ENCODE measurements around the gene NAIF1. TPM values are rescaled to one million over a fixed set of nuclear protein-coding genes. Genes with fewer than 3 reads are reported as not detected.
"Not testable (repeated sequence)": the region's sequence is repeated elsewhere in the genome, so short reads cannot be mapped to it uniquely, and the experiment has no call there.

NAIF1 gene
- total RNA-seq, 1 experiment from 2014 or later: 14.6 TPM

DNA sequence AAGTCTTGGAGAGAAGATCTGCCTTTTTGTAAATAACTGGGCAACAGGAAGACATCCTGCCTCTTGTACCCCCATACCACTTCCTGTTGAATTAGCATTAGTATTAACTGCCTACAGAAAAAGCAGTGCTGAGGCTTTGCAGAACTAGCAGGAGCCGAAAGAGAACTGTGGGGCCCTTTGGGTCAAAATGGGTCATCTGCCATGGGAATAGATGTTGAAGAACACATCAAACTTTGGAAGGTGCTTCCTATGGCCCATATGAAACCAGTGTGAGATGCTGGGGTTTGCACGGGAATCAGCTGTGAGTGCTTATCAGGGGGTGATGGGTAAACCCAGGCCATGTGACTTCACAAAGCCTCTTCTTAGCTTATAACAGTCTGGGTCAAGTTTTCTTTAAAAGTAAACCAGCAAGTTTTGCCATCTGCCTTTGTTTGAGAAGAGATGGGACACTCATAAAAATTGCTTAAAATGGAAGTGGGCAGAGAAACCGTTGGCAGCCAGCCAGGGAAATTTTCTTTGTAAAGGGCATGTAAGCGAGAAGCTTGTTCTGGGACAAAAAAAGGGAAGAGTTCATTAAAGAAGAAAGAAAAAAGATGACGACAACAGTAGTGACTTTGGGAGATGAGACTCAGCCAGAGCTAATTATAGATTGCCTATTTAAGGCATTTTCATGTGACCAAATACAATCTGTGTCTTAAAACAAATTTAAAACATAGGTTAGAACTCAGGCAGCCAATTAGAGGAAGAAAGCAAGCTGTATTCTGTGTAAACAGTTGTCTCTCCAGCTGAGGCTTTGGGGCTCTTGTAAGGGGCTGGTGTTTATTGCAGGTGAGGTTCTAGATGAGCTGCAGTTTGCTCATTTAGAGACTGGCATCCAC, 5.3 kb upstream of the NAIF1 start:
- DNase-seq (ENCODE audit: low read depth, low spot score) (no peak), ATAC-seq (no peak)
- POLR2A ChIA-PET: interaction anchor here (0.5 kb wide), 1 partner anchor 11 kb away, joined by 13 read pairs; no protein-coding TSS in a partner anchor
- in situ Hi-C loops (cut with HindIII; ENCODE audit: low pct_unique_long_range_greater_than_20kb, low sequenced_read_pairs) (no loop called here), intact Hi-C loops (cut with micrococcal nuclease; ENCODE audit: unreplicated experiment) (no loop called here)
- Histone ChIP-seq H3K4me3 (ENCODE audit: low read depth in 2 of 2, low read length in 2 of 2) (no peak overlapping the region), H3K9me3 (ENCODE audit: control insufficient read depth, insufficient read depth, low read depth, low read length) (no peaks in the 10 kb centered on the region), H3K27me3 (ENCODE audit: control insufficient read depth, insufficient read depth, low read length) (no peaks in the 10 kb centered on the region), H3K27ac (ENCODE audit: low read length) (peak overlapping the region; percentile 59; the same call in 1 of the 2 replicates), H3K36me3 (ENCODE audit: control insufficient read depth, insufficient read depth, low read length) (no peaks in the 10 kb centered on the region), H3K4me1 (ENCODE audit: control insufficient read depth, insufficient read depth, low read length) (peaks cover 14% of the 10 kb centered on the region)
- CTCF ChIA-PET: no interaction called here
- BruUV-seq (replicated peaks): TSS peak; percentile 43
- TF ChIP-seq SIN3A (IDR thresholded peaks at IDR 0.05; ENCODE audit: borderline replicate concordance, insufficient read depth, low read depth, low read length) (no peak), TCF7L2 (IDR thresholded peaks at IDR 0.05; ENCODE audit: low read depth, low read length) (no peak), POLR2AphosphoS5 (IDR thresholded peaks at IDR 0.05; ENCODE audit: low read depth, low read length) (no peak)
- TF ChIP-seq, protein P1, sequence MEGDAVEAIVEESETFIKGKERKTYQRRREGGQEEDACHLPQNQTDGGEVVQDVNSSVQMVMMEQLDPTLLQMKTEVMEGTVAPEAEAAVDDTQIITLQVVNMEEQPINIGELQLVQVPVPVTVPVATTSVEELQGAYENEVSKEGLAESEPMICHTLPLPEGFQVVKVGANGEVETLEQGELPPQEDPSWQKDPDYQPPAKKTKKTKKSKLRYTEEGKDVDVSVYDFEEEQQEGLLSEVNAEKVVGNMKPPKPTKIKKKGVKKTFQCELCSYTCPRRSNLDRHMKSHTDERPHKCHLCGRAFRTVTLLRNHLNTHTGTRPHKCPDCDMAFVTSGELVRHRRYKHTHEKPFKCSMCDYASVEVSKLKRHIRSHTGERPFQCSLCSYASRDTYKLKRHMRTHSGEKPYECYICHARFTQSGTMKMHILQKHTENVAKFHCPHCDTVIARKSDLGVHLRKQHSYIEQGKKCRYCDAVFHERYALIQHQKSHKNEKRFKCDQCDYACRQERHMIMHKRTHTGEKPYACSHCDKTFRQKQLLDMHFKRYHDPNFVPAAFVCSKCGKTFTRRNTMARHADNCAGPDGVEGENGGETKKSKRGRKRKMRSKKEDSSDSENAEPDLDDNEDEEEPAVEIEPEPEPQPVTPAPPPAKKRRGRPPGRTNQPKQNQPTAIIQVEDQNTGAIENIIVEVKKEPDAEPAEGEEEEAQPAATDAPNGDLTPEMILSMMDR (IDR thresholded peaks at IDR 0.05): no peak
- TF ChIP-seq, protein P2, sequence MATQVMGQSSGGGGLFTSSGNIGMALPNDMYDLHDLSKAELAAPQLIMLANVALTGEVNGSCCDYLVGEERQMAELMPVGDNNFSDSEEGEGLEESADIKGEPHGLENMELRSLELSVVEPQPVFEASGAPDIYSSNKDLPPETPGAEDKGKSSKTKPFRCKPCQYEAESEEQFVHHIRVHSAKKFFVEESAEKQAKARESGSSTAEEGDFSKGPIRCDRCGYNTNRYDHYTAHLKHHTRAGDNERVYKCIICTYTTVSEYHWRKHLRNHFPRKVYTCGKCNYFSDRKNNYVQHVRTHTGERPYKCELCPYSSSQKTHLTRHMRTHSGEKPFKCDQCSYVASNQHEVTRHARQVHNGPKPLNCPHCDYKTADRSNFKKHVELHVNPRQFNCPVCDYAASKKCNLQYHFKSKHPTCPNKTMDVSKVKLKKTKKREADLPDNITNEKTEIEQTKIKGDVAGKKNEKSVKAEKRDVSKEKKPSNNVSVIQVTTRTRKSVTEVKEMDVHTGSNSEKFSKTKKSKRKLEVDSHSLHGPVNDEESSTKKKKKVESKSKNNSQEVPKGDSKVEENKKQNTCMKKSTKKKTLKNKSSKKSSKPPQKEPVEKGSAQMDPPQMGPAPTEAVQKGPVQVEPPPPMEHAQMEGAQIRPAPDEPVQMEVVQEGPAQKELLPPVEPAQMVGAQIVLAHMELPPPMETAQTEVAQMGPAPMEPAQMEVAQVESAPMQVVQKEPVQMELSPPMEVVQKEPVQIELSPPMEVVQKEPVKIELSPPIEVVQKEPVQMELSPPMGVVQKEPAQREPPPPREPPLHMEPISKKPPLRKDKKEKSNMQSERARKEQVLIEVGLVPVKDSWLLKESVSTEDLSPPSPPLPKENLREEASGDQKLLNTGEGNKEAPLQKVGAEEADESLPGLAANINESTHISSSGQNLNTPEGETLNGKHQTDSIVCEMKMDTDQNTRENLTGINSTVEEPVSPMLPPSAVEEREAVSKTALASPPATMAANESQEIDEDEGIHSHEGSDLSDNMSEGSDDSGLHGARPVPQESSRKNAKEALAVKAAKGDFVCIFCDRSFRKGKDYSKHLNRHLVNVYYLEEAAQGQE (IDR thresholded peaks at IDR 0.05; ENCODE audit: insufficient read depth in 1 of 2, low read depth in 2 of 2, low read length in 1 of 2): no peak

DNA sequence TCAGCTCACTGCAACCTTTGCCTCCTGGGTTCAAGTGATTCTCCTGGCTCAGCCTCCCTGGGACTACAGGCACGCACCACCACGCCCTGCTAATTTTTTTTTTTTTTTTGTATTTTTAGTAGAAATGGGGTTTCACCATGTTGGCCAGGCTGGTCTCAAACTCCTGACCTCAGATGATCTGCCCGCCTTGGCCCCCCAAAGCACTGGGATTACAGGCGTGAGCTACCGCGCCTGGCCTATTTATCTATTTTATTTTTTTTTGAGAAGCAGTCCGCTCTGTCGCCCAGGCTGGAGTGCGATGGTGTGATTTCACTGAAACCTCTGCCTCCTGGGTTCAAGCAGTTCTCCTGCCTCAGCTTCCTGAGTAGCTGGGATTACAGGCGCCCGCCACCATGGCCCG, 4.4 kb upstream of the NAIF1 start:
- CTCF ChIA-PET; H3K27ac ChIP-seq (ENCODE audit: low read length): not testable (repeated sequence)

DNA sequence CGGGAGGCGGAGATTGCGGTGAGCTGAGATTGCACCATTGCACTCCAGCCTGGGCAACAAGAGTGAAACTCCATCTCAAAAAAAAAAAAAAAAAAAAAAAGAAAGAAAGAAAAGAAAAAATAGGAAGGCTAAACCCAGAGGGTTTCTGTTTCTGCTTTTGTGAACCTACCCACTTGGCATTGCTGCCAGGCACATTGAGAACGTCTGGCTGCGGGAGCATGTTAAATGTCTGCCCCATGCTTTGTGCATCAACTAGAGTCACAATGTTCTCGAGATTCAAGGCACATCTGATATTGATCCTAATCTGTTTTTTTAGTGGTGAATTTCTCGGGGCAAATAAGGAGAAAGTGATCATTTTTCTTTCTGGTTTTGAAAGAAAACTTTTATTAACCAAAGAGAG, 3.8 kb upstream of the NAIF1 start:
- no peaks in the 10 kb centered on the region for H3K27me3 ChIP-seq (ENCODE audit: control insufficient read depth, insufficient read depth, low read length)
- no peak for TF ChIP-seq SIN3A (IDR thresholded peaks at IDR 0.05; ENCODE audit: borderline replicate concordance, insufficient read depth, low read depth, low read length)
- TF ChIP-seq TCF7L2 (IDR thresholded peaks at IDR 0.05; ENCODE audit: low read depth, low read length): no peak
- no peak for TF ChIP-seq POLR2AphosphoS5 (IDR thresholded peaks at IDR 0.05; ENCODE audit: low read depth, low read length)
- TF ChIP-seq, protein P2 (IDR thresholded peaks at IDR 0.05; ENCODE audit: insufficient read depth in 1 of 2, low read depth in 2 of 2, low read length in 1 of 2): no peak
- TF ChIP-seq, protein P1 (IDR thresholded peaks at IDR 0.05): no peak
- no TSS peak for BruUV-seq (replicated peaks)
- POLR2A ChIA-PET: no interaction called here
- H3K27ac ChIP-seq (ENCODE audit: low read length): 0 out of 2 replicates have a peak overlapping the region, but pooled peaks have one; percentile 29
- peaks cover 19% of the 10 kb centered on the region for H3K4me1 ChIP-seq (ENCODE audit: control insufficient read depth, insufficient read depth, low read length)
- CTCF ChIA-PET: no interaction called here
- ATAC-seq (no peak), DNase-seq (ENCODE audit: low read depth, low spot score) (no peak)
- in situ Hi-C loops (cut with HindIII; ENCODE audit: low pct_unique_long_range_greater_than_20kb, low sequenced_read_pairs) (no loop called here), intact Hi-C loops (cut with micrococcal nuclease; ENCODE audit: unreplicated experiment) (no loop called here)
- no peaks in the 10 kb centered on the region for H3K36me3 ChIP-seq (ENCODE audit: control insufficient read depth, insufficient read depth, low read length)
- no peak overlapping the region for H3K4me3 ChIP-seq (ENCODE audit: low read depth in 2 of 2, low read length in 2 of 2)
- H3K9me3 ChIP-seq (ENCODE audit: control insufficient read depth, insufficient read depth, low read depth, low read length): no peaks in the 10 kb centered on the region

More for the DNA sequence above, 4.4 kb upstream of the NAIF1 start:
- H3K9me3 ChIP-seq (ENCODE audit: control insufficient read depth, insufficient read depth, low read depth, low read length); BruUV-seq (replicated peaks); H3K4me3 ChIP-seq (ENCODE audit: low read depth in 2 of 2, low read length in 2 of 2); H3K36me3 ChIP-seq (ENCODE audit: control insufficient read depth, insufficient read depth, low read length); DNase-seq (ENCODE audit: low read depth, low spot score); POLR2A ChIA-PET; in situ Hi-C loops (cut with HindIII; ENCODE audit: low pct_unique_long_range_greater_than_20kb, low sequenced_read_pairs); ATAC-seq; H3K27me3 ChIP-seq (ENCODE audit: control insufficient read depth, insufficient read depth, low read length); intact Hi-C loops (cut with micrococcal nuclease; ENCODE audit: unreplicated experiment): not testable (repeated sequence)
- H3K4me1 ChIP-seq (ENCODE audit: control insufficient read depth, insufficient read depth, low read length): peaks cover 14% of the 10 kb centered on the region
